Esophagus squamous epithelium (tissue), 5 donors: ENCODE results near the gene KAT5. TPM values are rescaled to one million over a fixed set of nuclear protein-coding genes. Genes with fewer than 3 reads are reported as not detected.
"Not testable (repeated sequence)": the region's sequence is repeated elsewhere in the genome, so short reads cannot be mapped to it uniquely, and the experiment has no call there.

Experiments used
- DNase-seq: peaks from one replicate; lab custom pipeline; 2025; lab: John Stamatoyannopoulos, UW
- H3K27ac ChIP-seq, 4 donors: fragments of 200-600 bp; sonication (generic); one replicate each; pipeline ENCODE4 v1.5.1; 2016 to 2019; ENCODE audit warnings: mild to moderate bottlenecking in 1 of 4
- H3K27me3 ChIP-seq, 4 donors: fragments of 200-600 bp; sonication (generic); 1 replicate in 3 of 4; 2 replicates in 1 of 4; pipeline versions ENCODE4 v1.5.1 to v1.6.0; 2017 to 2021; ENCODE audit warnings: antibody characterized with exemption in 1 of 4
- H3K36me3 ChIP-seq, 3 donors: fragments of 200-600 bp; sonication (generic); one replicate each; pipeline ENCODE4 v1.5.1; 2016 to 2019
- H3K4me1 ChIP-seq, 3 donors: fragments of 200-600 bp; sonication (generic); one replicate each; pipeline ENCODE4 v1.5.1; 2017 to 2019
- H3K4me3 ChIP-seq, 4 donors: fragments of 200-600 bp; sonication (generic); 1 replicate in 3 of 4; 2 replicates in 1 of 4; pipeline ENCODE4 v1.5.1; 2016 to 2019; ENCODE audit warnings: mild to moderate bottlenecking in 2 of 4, moderate library complexity in 1 of 4
- H3K9me3 ChIP-seq, 3 donors: fragments of 200-600 bp; sonication (generic); one replicate each; pipeline ENCODE4 v1.5.1; 2016 to 2019
- CTCF ChIP-seq, 6 experiments: fragments of 450-650 bp in 4 of 6; fragments of 200-600 bp in 2 of 6; sonication (generic) in 2 of 6; IDR thresholded peaks; one replicate each; pipeline ENCODE4 v1.5.1; 2016 to 2019; ENCODE audit warnings: antibody characterized with exemption in 6 of 6, mild to moderate bottlenecking in 4 of 6, moderate library complexity in 4 of 6
- POLR2A ChIP-seq, 4 donors: fragments of 450-650 bp; IDR thresholded peaks; one replicate each; pipeline ENCODE4 v1.6.1; 2017; ENCODE audit warnings: antibody characterized with exemption in 4 of 4, mild to moderate bottlenecking in 4 of 4, moderate library complexity in 3 of 4
- WGBS, 2 donors: methylation state at CpG; one replicate each; pipeline ENCODE4 v1.1.5; 2018; 5-methylcytosine and 5-hydroxymethylcytosine counted together
- intact Hi-C: fragments of 100-400 bp; cut with DNase I; formaldehyde crosslinking; loops from one replicate; pipeline ENCODE4 v1.15.0; 2022
- small RNA-seq, 4 donors: library from RNA; depleted of rRNA; stranded (forward); fragments of <200 nt; gene quantifications; one replicate each; pipeline ENCODE3, GENCODE V24; 2016
- total RNA-seq, 4 donors: library from RNA; depleted of rRNA; stranded (reverse); fragments of >200 nt; gene quantifications; one replicate each; pipeline ENCODE4 v1.1.0, GENCODE V29; 2016
- donor health status: DM: yes; HTN: yes; CAD: no.

The KAT5 gene
- total RNA-seq, 4 donors from 2014 or later = 38.2 to 64.7 (median 51.1) TPM

- peaks cover 0 to 2% (median 0%) of the 10 kb centered on the region in 3 donors for H3K4me1 ChIP-seq
- H3K9me3 ChIP-seq = no peaks in the 10 kb centered on the region
- no peak overlapping the region for H3K4me3 ChIP-seq
- no peaks in the 10 kb centered on the region for H3K36me3 ChIP-seq
- DNase-seq = no peak
- H3K27ac ChIP-seq = no peak overlapping the region
- peaks cover 0 to 6% (median 0%) of the 10 kb centered on the region in 4 donors for H3K27me3 ChIP-seq
- TF ChIP-seq CTCF (IDR thresholded peaks at IDR 0.05) = no peak
- no peak for TF ChIP-seq POLR2A (IDR thresholded peaks at IDR 0.05)
- WGBS, 2 donors = 72 to 87% methylated on average over 5 of the region's 5 CpGs
- intact Hi-C loops = no loop called here
These were observed 52.4 kb downstream of the KAT5 start for GRCh38 chr11:65764434-65764833.

- intact Hi-C loops = no loop called here
- Histone ChIP-seq H3K4me3 (no peak overlapping the region), H3K9me3 (no peaks in the 10 kb centered on the region), H3K27ac (no peak overlapping the region), H3K27me3 (no peaks in the 10 kb centered on the region), H3K4me1 (peaks cover 0 to 9% (median 4%) of the 10 kb centered on the region in 3 donors), H3K36me3 (no peaks in the 10 kb centered on the region)
- 39 to 47% methylated on average over 7 of the region's 7 CpGs for WGBS, 2 donors
- TF ChIP-seq CTCF (IDR thresholded peaks at IDR 0.05) (no peak), POLR2A (IDR thresholded peaks at IDR 0.05) (no peak)
- no peak for DNase-seq
These were observed 54.5 kb downstream of the KAT5 start for GRCh38 chr11:65766535-65766934.

GRCh38 chr11:65767406-65767805 lies 55.4 kb downstream of the KAT5 start:
- peaks cover 0 to 9% (median 4%) of the 10 kb centered on the region in 3 donors for H3K4me1 ChIP-seq
- H3K4me3 ChIP-seq = no peak overlapping the region
- peak overlapping the region in 1 of 4 donors; percentile 29 for H3K27ac ChIP-seq
- H3K27me3 ChIP-seq = no peaks in the 10 kb centered on the region
- H3K9me3 ChIP-seq = no peaks in the 10 kb centered on the region
- intact Hi-C loops = no loop called here
- TF ChIP-seq CTCF (IDR thresholded peaks at IDR 0.05) (no peak), POLR2A (IDR thresholded peaks at IDR 0.05) (no peak)
- no peaks in the 10 kb centered on the region for H3K36me3 ChIP-seq
- DNase-seq = no peak
- WGBS, 2 donors = 49 to 52% methylated on average over 10 of the region's 10 CpGs

- DNase-seq, H3K27me3 ChIP-seq, H3K36me3 ChIP-seq, H3K4me3 ChIP-seq, H3K9me3 ChIP-seq, intact Hi-C loops, H3K27ac ChIP-seq, H3K4me1 ChIP-seq: not testable (repeated sequence)
- WGBS, 2 donors = 35 to 67% methylated on average over 5 of the region's 5 CpGs
These were observed 55.8 kb downstream of the KAT5 start for GRCh38 chr11:65767806-65768205.

Small RNAs within 50 kb of the gene (small RNA-seq; reads per million reads assigned to genes)
- gene RN7SL309P = 0 reads per million in 4 donors

Other genes starting within 250 kb of the KAT5 start
- over 10,000 TPM in 2 of 4 donors, 1,000 to 10,000 TPM in 2; 1,739 to 13,677 (median 9,435) TPM for gene MALAT1, start 213.2 kb upstream of the KAT5 start, total RNA-seq
- gene SCYL1, start 187.2 kb upstream of the KAT5 start, total RNA-seq = 10 to 100 TPM; 40.6 to 63.3 (median 52.6) TPM
- 10 to 100 TPM; 28.1 to 87.5 (median 54.0) TPM for gene LTBP3, start 153.9 kb upstream of the KAT5 start, total RNA-seq
- 10 to 100 TPM; 33.2 to 48.0 (median 40.0) TPM for gene ZNRD2, start 141.8 kb upstream of the KAT5 start, total RNA-seq
- 10 to 100 TPM; 12.0 to 44.1 (median 23.9) TPM for gene FAM89B, start 139.7 kb upstream of the KAT5 start, total RNA-seq
- 100 to 1,000 TPM in 1 of 4 donors, 10 to 100 TPM in 3; 46.5 to 101 (median 87.4) TPM for gene EHBP1L1, start 136.2 kb upstream of the KAT5 start, total RNA-seq
- 10 to 100 TPM in 3 of 4 donors, 1 to 10 TPM in 1; 5.5 to 22.5 (median 15.2) TPM for gene KCNK7, start 116.5 kb upstream of the KAT5 start, total RNA-seq
- gene MAP3K11, start 98.0 kb upstream of the KAT5 start, total RNA-seq = 10 to 100 TPM; 27.5 to 33.0 (median 30.4) TPM
- gene PCNX3, start 96.5 kb upstream of the KAT5 start, total RNA-seq = 10 to 100 TPM; 24.0 to 40.0 (median 30.9) TPM
- 10 to 100 TPM in 3 of 4 donors, 1 to 10 TPM in 1; 7.8 to 29.2 (median 27.5) TPM for gene SIPA1, start 74.2 kb upstream of the KAT5 start, total RNA-seq
- 10 to 100 TPM; 29.4 to 49.4 (median 47.5) TPM for gene RELA, start 49.3 kb upstream of the KAT5 start, total RNA-seq
- 10 to 100 TPM; 39.9 to 59.5 (median 50.8) TPM for gene RNASEH2C, start 8.5 kb downstream of the KAT5 start, total RNA-seq
- gene AP5B1, start 68.7 kb downstream of the KAT5 start, total RNA-seq = 10 to 100 TPM; 16.4 to 38.5 (median 23.3) TPM
- 10 to 100 TPM; 26.5 to 90.9 (median 55.3) TPM for gene OVOL1, start 74.8 kb downstream of the KAT5 start, total RNA-seq
- gene SNX32, start 121.7 kb downstream of the KAT5 start, total RNA-seq = under 1 TPM in 1 of 4 donors, not detected in 3; 0.38 TPM
- gene CFL1, start 145.9 kb downstream of the KAT5 start, total RNA-seq = 100 to 1,000 TPM; 453 to 833 (median 750) TPM
- 10 to 100 TPM; 17.6 to 36.2 (median 31.1) TPM for gene MUS81, start 148.2 kb downstream of the KAT5 start, total RNA-seq
- 10 to 100 TPM in 2 of 4 donors, 1 to 10 TPM in 2; 3.6 to 29.0 (median 10.2) TPM for gene EFEMP2, start 160.5 kb downstream of the KAT5 start, total RNA-seq
- 1 to 10 TPM in 3 of 4 donors, under 1 TPM in 1; 0.21 to 3.6 (median 1.8) TPM for gene CTSW, start 167.6 kb downstream of the KAT5 start, total RNA-seq
- 10 to 100 TPM; 35.7 to 60.1 (median 38.4) TPM for gene FIBP, start 176.2 kb downstream of the KAT5 start, total RNA-seq
- 10 to 100 TPM; 16.0 to 34.3 (median 28.0) TPM for gene CCDC85B, start 178.4 kb downstream of the KAT5 start, total RNA-seq
- gene FOSL1, start 188.1 kb downstream of the KAT5 start, total RNA-seq = 10 to 100 TPM; 11.9 to 72.7 (median 35.6) TPM
- 10 to 100 TPM in 2 of 4 donors, 1 to 10 TPM in 2; 5.8 to 15.6 (median 10.6) TPM for gene C11orf68, start 206.8 kb downstream of the KAT5 start, total RNA-seq
- gene DRAP1, start 207.2 kb downstream of the KAT5 start, total RNA-seq = 100 to 1,000 TPM in 1 of 4 donors, 10 to 100 TPM in 3; 69.6 to 138 (median 76.8) TPM
- gene TSGA10IP, start 233.2 kb downstream of the KAT5 start, total RNA-seq = not detected
- gene SART1, start 249.5 kb downstream of the KAT5 start, total RNA-seq = 10 to 100 TPM; 27.6 to 35.0 (median 33.1) TPM